ENCODE results near the gene CREBBP. TPM values are rescaled to one million over a fixed set of nuclear protein-coding genes. Genes with fewer than 3 reads are reported as not detected.

The CREBBP gene
- total RNA-seq, 1 donor from 2014 or later = 53.0 TPM

DNA sequence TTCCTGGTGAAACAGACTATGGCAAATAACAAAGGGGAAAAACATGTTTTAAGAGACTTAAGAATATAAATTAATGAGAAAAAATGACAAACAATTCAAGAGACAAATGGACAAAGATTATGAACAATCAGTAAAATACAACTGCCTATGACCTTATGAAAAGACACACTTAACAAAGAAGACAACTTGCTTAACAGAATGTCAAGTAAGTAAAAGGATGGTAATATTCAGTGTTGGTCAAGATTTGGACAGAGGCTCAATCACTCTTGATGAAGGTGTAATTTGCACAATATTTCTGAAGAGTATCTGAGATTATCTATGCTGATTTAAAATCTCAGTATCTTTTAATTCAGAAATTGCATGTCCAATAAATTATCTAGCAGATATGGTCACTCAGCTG is 34.4 kb downstream of the CREBBP start:
- H3K27ac ChIP-seq (ENCODE audit: low read depth, low read length) = no peak overlapping the region
- H3K9ac ChIP-seq (ENCODE audit: low read length) = no peak overlapping the region
- no peak overlapping the region for H3K4me3 Mint-ChIP-seq (ENCODE audit: unreplicated experiment)
- H3K36me3 ChIP-seq (ENCODE audit: insufficient read depth, low read length) = no peaks in the 10 kb centered on the region
- peaks cover 15% of the 10 kb centered on the region for H3K4me1 ChIP-seq (ENCODE audit: insufficient read depth, low read length)
- H4K20me1 ChIP-seq (ENCODE audit: insufficient read depth, low read length) = peaks cover 94% of the 10 kb centered on the region
- no peak overlapping the region for H3K27ac Mint-ChIP-seq (ENCODE audit: unreplicated experiment)
- no peak overlapping the region for H3K4me3 ChIP-seq (ENCODE audit: insufficient read depth, low read depth, low read length)
- H3K4me1 Mint-ChIP-seq (ENCODE audit: low read depth, unreplicated experiment) = peaks cover 50% of the 10 kb centered on the region
- no peak for TF ChIP-seq EZH2 (IDR thresholded peaks at IDR 0.05; ENCODE audit: insufficient read depth, low read length)
- TF ChIP-seq, protein P1, sequence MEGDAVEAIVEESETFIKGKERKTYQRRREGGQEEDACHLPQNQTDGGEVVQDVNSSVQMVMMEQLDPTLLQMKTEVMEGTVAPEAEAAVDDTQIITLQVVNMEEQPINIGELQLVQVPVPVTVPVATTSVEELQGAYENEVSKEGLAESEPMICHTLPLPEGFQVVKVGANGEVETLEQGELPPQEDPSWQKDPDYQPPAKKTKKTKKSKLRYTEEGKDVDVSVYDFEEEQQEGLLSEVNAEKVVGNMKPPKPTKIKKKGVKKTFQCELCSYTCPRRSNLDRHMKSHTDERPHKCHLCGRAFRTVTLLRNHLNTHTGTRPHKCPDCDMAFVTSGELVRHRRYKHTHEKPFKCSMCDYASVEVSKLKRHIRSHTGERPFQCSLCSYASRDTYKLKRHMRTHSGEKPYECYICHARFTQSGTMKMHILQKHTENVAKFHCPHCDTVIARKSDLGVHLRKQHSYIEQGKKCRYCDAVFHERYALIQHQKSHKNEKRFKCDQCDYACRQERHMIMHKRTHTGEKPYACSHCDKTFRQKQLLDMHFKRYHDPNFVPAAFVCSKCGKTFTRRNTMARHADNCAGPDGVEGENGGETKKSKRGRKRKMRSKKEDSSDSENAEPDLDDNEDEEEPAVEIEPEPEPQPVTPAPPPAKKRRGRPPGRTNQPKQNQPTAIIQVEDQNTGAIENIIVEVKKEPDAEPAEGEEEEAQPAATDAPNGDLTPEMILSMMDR (IDR thresholded peaks at IDR 0.05; ENCODE audit: insufficient read depth, low read depth, low read length) = no peak
- peaks cover 93% of the 10 kb centered on the region for H3K79me2 ChIP-seq (ENCODE audit: insufficient read depth, low read length)
- DNase-seq (ENCODE audit: low read depth) = no peak
- H3K36me3 Mint-ChIP-seq (ENCODE audit: low read depth, unreplicated experiment) = peaks cover 6% of the 10 kb centered on the region
- H2AFZ ChIP-seq (ENCODE audit: low read depth, low read length) = no peak overlapping the region
- no peaks in the 10 kb centered on the region for H3K27me3 ChIP-seq (ENCODE audit: insufficient read depth, low read length)
- FAIRE-seq = no peak
- H3K9me3 ChIP-seq (ENCODE audit: insufficient read depth, low read depth, low read length) = no peaks in the 10 kb centered on the region
- H3K4me2 ChIP-seq (ENCODE audit: low read length) = no peak overlapping the region
- no peaks in the 10 kb centered on the region for H3K27me3 Mint-ChIP-seq (ENCODE audit: low read depth, unreplicated experiment)
- H3K9me3 Mint-ChIP-seq (ENCODE audit: unreplicated experiment) = no peaks in the 10 kb centered on the region

DNA sequence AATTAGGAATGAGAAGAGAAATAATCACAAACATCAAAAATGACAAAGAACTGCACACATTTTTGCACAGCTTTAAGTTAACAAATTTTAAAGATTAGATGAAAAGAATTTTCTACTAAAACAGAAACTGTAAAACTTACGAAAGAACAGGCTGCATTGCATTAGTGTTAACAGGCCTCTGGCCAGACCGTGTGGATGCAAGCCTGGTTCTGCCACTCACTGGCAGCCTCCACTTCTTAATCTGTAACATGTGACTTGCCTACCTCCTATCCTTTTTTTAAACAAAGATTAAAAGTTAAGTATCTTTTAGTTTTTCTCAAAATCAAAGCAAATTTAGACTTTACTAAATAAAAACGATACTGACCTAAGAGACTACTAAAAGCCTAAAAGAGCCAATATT is 37.5 kb downstream of the CREBBP start:
- Mint-ChIP-seq H3K27ac (ENCODE audit: unreplicated experiment) (no peak overlapping the region), H3K4me1 (ENCODE audit: low read depth, unreplicated experiment) (peaks cover 39% of the 10 kb centered on the region), H3K27me3 (ENCODE audit: low read depth, unreplicated experiment) (no peaks in the 10 kb centered on the region), H3K4me3 (ENCODE audit: unreplicated experiment) (no peak overlapping the region), H3K36me3 (ENCODE audit: low read depth, unreplicated experiment) (no peaks in the 10 kb centered on the region), H3K9me3 (ENCODE audit: unreplicated experiment) (no peaks in the 10 kb centered on the region)
- H3K9ac ChIP-seq (ENCODE audit: low read length) = no peak overlapping the region
- no peaks in the 10 kb centered on the region for H3K27me3 ChIP-seq (ENCODE audit: insufficient read depth, low read length)
- H3K4me3 ChIP-seq (ENCODE audit: insufficient read depth, low read depth, low read length) = no peak overlapping the region
- H3K27ac ChIP-seq (ENCODE audit: low read depth, low read length) = no peak overlapping the region
- peaks cover 8% of the 10 kb centered on the region for H3K4me1 ChIP-seq (ENCODE audit: insufficient read depth, low read length)
- DNase-seq (ENCODE audit: low read depth) (no peak), FAIRE-seq (no peak)
- TF ChIP-seq, protein P1 (IDR thresholded peaks at IDR 0.05; ENCODE audit: insufficient read depth, low read depth, low read length) = no peak
- TF ChIP-seq EZH2 (IDR thresholded peaks at IDR 0.05; ENCODE audit: insufficient read depth, low read length) = no peak
- no peak overlapping the region for H2AFZ ChIP-seq (ENCODE audit: low read depth, low read length)
- H3K9me3 ChIP-seq (ENCODE audit: insufficient read depth, low read depth, low read length) = no peaks in the 10 kb centered on the region
- peaks cover 96% of the 10 kb centered on the region for H3K79me2 ChIP-seq (ENCODE audit: insufficient read depth, low read length)
- no peak overlapping the region for H3K4me2 ChIP-seq (ENCODE audit: low read length)
- H3K36me3 ChIP-seq (ENCODE audit: insufficient read depth, low read length) = no peaks in the 10 kb centered on the region
- peaks cover 94% of the 10 kb centered on the region for H4K20me1 ChIP-seq (ENCODE audit: insufficient read depth, low read length)

DNA sequence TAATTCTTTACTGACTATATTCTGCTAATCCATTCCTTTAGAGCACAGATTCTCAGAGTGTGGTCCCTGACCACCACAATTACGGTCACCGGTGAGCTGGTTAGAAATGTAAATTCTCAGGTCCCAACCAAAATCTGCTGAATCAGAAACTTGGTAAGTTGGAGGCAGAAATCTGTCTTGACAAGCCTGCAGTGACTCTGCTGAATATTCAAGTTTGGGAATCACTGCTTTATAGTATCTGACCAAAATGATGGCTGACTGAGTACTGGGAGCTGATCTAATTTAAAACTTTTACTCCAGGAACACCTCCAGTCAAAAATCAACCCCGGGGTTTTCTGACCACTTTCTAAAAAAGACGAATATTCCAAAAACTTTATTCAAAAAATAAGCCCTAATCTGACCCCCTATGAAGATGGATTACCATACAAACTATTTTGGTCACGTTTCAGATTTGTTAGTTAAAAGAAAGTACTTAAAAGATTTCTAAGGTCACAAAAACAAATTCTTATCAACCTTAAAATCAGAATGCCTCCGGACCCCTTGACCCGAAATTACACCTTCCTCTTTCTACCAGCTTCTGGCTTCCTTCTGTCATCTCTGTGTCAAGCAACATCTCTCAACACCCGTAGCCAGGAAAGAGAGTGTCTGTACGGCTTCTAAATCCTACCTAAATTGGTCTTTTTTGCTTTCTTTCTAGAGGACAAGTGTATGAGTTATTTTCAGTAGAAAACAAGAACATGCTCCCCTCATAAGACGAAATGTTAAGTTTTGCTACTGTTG is 38.6 kb downstream of the CREBBP start:
- TF ChIP-seq, protein P1 (IDR thresholded peaks at IDR 0.05; ENCODE audit: insufficient read depth, low read depth, low read length) = no peak
- Histone ChIP-seq H3K4me1 (ENCODE audit: insufficient read depth, low read length) (peaks cover 8% of the 10 kb centered on the region), H3K4me2 (ENCODE audit: low read length) (no peak overlapping the region), H4K20me1 (ENCODE audit: insufficient read depth, low read length) (peaks cover 92% of the 10 kb centered on the region), H3K79me2 (ENCODE audit: insufficient read depth, low read length) (peaks cover 94% of the 10 kb centered on the region), H3K9me3 (ENCODE audit: insufficient read depth, low read depth, low read length) (no peaks in the 10 kb centered on the region), H3K9ac (ENCODE audit: low read length) (no peak overlapping the region), H2AFZ (ENCODE audit: low read depth, low read length) (no peak overlapping the region), H3K4me3 (ENCODE audit: insufficient read depth, low read depth, low read length) (no peak overlapping the region), H3K27ac (ENCODE audit: low read depth, low read length) (no peak overlapping the region), H3K36me3 (ENCODE audit: insufficient read depth, low read length) (no peaks in the 10 kb centered on the region), H3K27me3 (ENCODE audit: insufficient read depth, low read length) (no peaks in the 10 kb centered on the region)
- peaks cover 35% of the 10 kb centered on the region for H3K4me1 Mint-ChIP-seq (ENCODE audit: low read depth, unreplicated experiment)
- H3K27ac Mint-ChIP-seq (ENCODE audit: unreplicated experiment) = no peak overlapping the region
- FAIRE-seq (no peak), DNase-seq (ENCODE audit: low read depth) (no peak)
- no peaks in the 10 kb centered on the region for H3K36me3 Mint-ChIP-seq (ENCODE audit: low read depth, unreplicated experiment)
- no peaks in the 10 kb centered on the region for H3K27me3 Mint-ChIP-seq (ENCODE audit: low read depth, unreplicated experiment)
- H3K9me3 Mint-ChIP-seq (ENCODE audit: unreplicated experiment) = no peaks in the 10 kb centered on the region
- H3K4me3 Mint-ChIP-seq (ENCODE audit: unreplicated experiment) = no peak overlapping the region

Data from astrocyte (in vitro differentiated cells and primary cell).